Measurements from ENCODE around the gene SLC2A9. TPM values are rescaled to one million over a fixed set of nuclear protein-coding genes. Genes with fewer than 3 reads are reported as not detected.
"Not testable (repeated sequence)": the region's sequence is repeated elsewhere in the genome, so short reads cannot be mapped to it uniquely, and the experiment has no call there.

SLC2A9 gene
- total RNA-seq, 1 experiment from 2014 or later, result 3.5 TPM

DNA sequence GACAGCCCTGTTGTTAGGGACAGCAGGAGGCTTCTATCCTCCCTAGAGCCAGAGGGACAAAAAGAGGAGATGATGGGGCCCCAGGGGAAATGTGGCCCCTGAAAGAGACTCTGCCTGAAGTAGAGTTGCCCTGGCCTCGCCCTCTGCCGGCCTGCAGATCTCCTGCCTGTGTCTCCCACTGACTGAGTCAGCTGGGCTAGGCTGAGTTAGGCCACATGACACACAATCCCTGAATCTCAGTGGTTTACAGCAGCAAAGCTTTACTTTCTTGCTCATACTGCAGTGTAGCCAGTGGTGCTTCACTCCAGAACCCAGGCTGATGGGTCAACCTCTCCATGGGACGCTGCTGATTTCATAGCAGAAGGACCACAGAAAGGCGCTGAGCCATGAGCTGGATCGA is 216.4 kb downstream of the SLC2A9 start:
- H3K27ac ChIP-seq (ENCODE audit: low read length), result no peak overlapping the region
- H3K27me3 ChIP-seq (ENCODE audit: control insufficient read depth, insufficient read depth, low read length), result no peaks in the 10 kb centered on the region
- TF ChIP-seq POLR2AphosphoS5 (IDR thresholded peaks at IDR 0.05; ENCODE audit: low read depth, low read length) (no peak), REST (IDR thresholded peaks at IDR 0.05; ENCODE audit: insufficient read depth in 1 of 2, low read depth in 2 of 2, low read length in 1 of 2) (no peak), SIN3A (IDR thresholded peaks at IDR 0.05; ENCODE audit: borderline replicate concordance, insufficient read depth, low read depth, low read length) (no peak)
- H3K4me1 ChIP-seq (ENCODE audit: control insufficient read depth, insufficient read depth, low read length), result no peaks in the 10 kb centered on the region
- ChIA-PET POLR2A (no interaction called here), CTCF (no interaction called here)
- in situ Hi-C loops (cut with HindIII; ENCODE audit: low pct_unique_long_range_greater_than_20kb, low sequenced_read_pairs), result no loop called here
- intact Hi-C loops (cut with micrococcal nuclease; ENCODE audit: unreplicated experiment), result no loop called here
- H3K36me3 ChIP-seq (ENCODE audit: control insufficient read depth, insufficient read depth, low read length), result no peaks in the 10 kb centered on the region
- DNase-seq (ENCODE audit: low read depth, low spot score), result no peak
- H3K9me3 ChIP-seq (ENCODE audit: control insufficient read depth, insufficient read depth, low read depth, low read length), result no peaks in the 10 kb centered on the region
- H3K4me3 ChIP-seq (ENCODE audit: low read depth in 2 of 2, low read length in 2 of 2), result no peak overlapping the region
- no TSS peak for BruUV-seq (replicated peaks)
- ATAC-seq, result no peak

- no peaks in the 10 kb centered on the region for H3K9me3 ChIP-seq (ENCODE audit: control insufficient read depth, insufficient read depth, low read depth, low read length)
- DNase-seq (ENCODE audit: low read depth, low spot score) (no peak), ATAC-seq (no peak)
- H3K27ac ChIP-seq (ENCODE audit: low read length), result no peak overlapping the region
- intact Hi-C loops (cut with micrococcal nuclease; ENCODE audit: unreplicated experiment) (no loop called here), in situ Hi-C loops (cut with HindIII; ENCODE audit: low pct_unique_long_range_greater_than_20kb, low sequenced_read_pairs) (no loop called here)
- CTCF ChIA-PET, result no interaction called here
- POLR2A ChIA-PET, result no interaction called here
- H3K4me3 ChIP-seq (ENCODE audit: low read depth in 2 of 2, low read length in 2 of 2), result no peak overlapping the region
- no peaks in the 10 kb centered on the region for H3K4me1 ChIP-seq (ENCODE audit: control insufficient read depth, insufficient read depth, low read length)
- TF ChIP-seq POLR2AphosphoS5 (IDR thresholded peaks at IDR 0.05; ENCODE audit: low read depth, low read length) (no peak), SIN3A (IDR thresholded peaks at IDR 0.05; ENCODE audit: borderline replicate concordance, insufficient read depth, low read depth, low read length) (no peak), CTCF (IDR thresholded peaks at IDR 0.05) (no peak), REST (IDR thresholded peaks at IDR 0.05; ENCODE audit: insufficient read depth in 1 of 2, low read depth in 2 of 2, low read length in 1 of 2) (no peak), TCF7L2 (IDR thresholded peaks at IDR 0.05; ENCODE audit: low read depth, low read length) (no peak)
- no TSS peak for BruUV-seq (replicated peaks)
- no peaks in the 10 kb centered on the region for H3K36me3 ChIP-seq (ENCODE audit: control insufficient read depth, insufficient read depth, low read length)
- H3K27me3 ChIP-seq (ENCODE audit: control insufficient read depth, insufficient read depth, low read length), result no peaks in the 10 kb centered on the region
Observed at GRCh38 chr4:9800848-9801247, 220.4 kb downstream of the SLC2A9 start.

DNA sequence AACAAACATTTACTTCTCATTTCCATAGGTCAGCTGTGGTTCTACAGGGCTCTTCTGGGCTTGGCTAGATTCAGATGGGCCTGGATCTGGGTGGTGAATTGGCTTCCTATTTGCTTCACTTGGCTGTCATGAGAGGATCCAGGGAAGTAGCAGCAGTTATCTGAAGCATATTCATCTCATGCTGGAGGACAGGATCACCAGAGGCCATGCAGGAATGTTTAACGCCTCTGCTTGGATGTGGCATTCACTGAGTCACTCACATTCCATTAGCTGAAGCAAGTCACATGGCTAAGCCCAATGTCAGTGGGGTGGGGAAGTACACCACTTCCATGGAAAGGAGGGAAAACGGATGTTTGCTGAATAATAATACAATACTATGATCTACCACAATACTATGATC is 224.7 kb downstream of the SLC2A9 start:
- BruUV-seq (replicated peaks); ATAC-seq; intact Hi-C loops (cut with micrococcal nuclease; ENCODE audit: unreplicated experiment): not testable (repeated sequence)

More for the DNA sequence above, 224.7 kb downstream of the SLC2A9 start:
- DNase-seq (ENCODE audit: low read depth, low spot score); H3K36me3 ChIP-seq (ENCODE audit: control insufficient read depth, insufficient read depth, low read length); in situ Hi-C loops (cut with HindIII; ENCODE audit: low pct_unique_long_range_greater_than_20kb, low sequenced_read_pairs); H3K9me3 ChIP-seq (ENCODE audit: control insufficient read depth, insufficient read depth, low read depth, low read length); H3K4me3 ChIP-seq (ENCODE audit: low read depth in 2 of 2, low read length in 2 of 2); H3K4me1 ChIP-seq (ENCODE audit: control insufficient read depth, insufficient read depth, low read length); CTCF ChIA-PET; H3K27ac ChIP-seq (ENCODE audit: low read length); H3K27me3 ChIP-seq (ENCODE audit: control insufficient read depth, insufficient read depth, low read length); POLR2A ChIA-PET: not testable (repeated sequence)

Data from Panc1 (cell line).